HG02759 (cell line): ENCODE measurements around the gene CTNNBIP1.

Experiments
- ATAC-seq: cut with Tn5 transposase; IDR thresholded peaks from one replicate; pipeline ENCODE4 v1.9.1; 2021; ENCODE audit warnings: mild to moderate bottlenecking, moderate library complexity; ENCODE audit not compliant: unreplicated experiment

The CTNNBIP1 gene

DNA sequence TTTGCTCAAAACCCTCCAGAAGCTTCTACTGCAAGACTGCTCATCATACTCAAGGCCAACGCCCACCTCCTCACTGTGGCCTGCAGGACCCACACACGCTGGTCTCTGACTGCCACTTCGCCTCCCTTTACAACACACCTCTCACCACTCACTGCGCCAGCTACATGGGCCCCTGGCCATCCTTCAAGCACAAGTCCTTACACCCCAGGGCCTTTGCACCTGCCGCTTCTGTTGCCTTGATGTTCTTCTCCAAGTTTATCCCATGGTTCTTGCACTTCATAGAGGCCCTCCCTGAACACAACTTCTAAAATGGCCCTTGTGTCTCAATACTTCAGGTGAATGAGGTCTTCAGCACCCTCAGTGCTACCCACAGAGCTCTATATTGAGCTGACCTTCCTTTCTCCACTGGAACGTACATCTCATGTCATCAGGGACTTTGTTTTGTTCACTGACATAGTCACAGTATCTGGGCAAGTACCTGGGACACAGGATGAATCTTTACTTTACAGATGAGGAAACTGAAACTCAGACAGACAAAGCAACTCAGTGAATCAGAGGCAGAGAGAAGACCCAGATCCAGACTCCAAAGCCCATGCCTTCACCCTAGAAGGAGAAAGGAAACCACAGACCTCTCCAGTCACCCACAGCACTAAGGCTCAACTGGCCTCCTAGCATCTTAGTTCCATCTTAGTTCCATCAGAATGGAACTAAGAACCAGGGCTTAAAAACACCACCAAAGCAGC, 51.6 kb downstream of the CTNNBIP1 start:
- ATAC-seq, result no peak

- no peak for ATAC-seq
Observed at GRCh38 chr1:9855186-9855585, 54.9 kb downstream of the CTNNBIP1 start.

GRCh38 chr1:9853249-9853595, 56.8 kb downstream of the CTNNBIP1 start:
- ATAC-seq, result no peak

GRCh38 chr1:9852410-9853248, 57.4 kb downstream of the CTNNBIP1 start:
- ATAC-seq, result no peak

GRCh38 chr1:9852004-9852403, 58.1 kb downstream of the CTNNBIP1 start:
- ATAC-seq, result no peak

- ATAC-seq, result no peak
Observed at GRCh38 chr1:9850442-9851162, 59.5 kb downstream of the CTNNBIP1 start.

- ATAC-seq, result no peak
Observed at GRCh38 chr1:9849691-9850441, 60.2 kb downstream of the CTNNBIP1 start.

DNA sequence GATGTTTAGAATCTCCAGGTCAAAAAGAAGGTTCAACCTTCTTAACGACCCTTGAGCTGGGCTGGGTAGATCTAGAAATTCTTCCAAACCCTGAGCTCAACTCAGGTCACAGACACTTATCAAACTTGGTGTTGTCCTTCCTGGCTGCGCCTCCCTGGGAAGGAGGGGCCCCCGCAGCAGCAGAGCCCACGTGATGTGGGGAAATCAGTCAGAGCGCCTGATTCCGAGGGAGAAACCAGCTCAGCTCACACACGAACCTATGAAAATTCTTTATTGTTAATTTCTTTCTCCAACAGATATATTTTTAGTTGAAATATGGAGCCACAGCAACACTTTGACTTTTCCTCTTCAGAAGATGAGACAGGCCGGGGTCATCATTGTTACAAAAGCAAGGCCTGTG, 62.0 kb downstream of the CTNNBIP1 start:
- no peak for ATAC-seq

DNA sequence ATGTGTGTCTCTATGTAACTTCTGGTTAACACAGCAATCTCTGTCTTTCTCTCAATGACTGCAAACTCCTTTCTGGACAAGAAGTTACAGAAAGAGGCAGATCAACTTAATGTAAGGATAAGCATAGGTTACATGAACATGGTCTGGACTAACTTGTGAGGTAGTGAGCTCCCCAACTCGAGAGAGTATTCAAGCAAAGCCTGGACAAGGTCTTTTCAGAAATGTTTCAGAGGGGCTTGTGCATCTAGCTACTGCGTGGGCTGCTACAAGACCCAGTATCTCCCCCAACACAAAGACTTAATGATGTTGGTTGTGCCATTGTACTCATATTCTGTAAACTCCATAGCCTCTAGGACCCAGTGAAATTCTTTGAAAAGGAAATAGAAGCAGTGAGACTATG, 62.8 kb downstream of the CTNNBIP1 start:
- no peak for ATAC-seq

- ATAC-seq, result no peak
Observed at GRCh38 chr1:9846611-9847171, 63.4 kb downstream of the CTNNBIP1 start.

DNA sequence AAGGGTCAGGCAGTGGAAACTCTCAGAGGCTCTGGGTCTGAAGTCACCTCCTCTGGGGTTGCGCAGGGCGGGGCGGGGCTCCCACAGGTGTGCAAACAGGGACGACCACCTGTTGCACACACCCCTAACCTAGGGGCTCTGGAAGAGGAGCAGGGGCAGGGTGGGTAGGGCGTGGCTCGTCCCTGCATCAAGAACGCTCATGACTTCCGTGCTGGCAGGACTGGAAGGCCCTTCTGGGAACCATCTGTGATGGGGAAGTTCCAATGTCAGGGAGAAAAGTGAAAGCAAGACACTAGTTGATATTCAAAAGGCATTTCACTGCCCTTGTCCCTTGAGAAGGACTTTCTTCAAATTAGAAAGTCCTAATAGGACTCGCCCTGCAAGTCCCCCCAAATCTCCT, 64.2 kb downstream of the CTNNBIP1 start:
- ATAC-seq, result no peak

- no peak for ATAC-seq
Observed at GRCh38 chr1:9844756-9845155, 65.3 kb downstream of the CTNNBIP1 start.

- no peak for ATAC-seq
Observed at GRCh38 chr1:9844106-9844505, 66.0 kb downstream of the CTNNBIP1 start.

- no peak for ATAC-seq
Observed at GRCh38 chr1:9843576-9843945, 66.5 kb downstream of the CTNNBIP1 start.

DNA sequence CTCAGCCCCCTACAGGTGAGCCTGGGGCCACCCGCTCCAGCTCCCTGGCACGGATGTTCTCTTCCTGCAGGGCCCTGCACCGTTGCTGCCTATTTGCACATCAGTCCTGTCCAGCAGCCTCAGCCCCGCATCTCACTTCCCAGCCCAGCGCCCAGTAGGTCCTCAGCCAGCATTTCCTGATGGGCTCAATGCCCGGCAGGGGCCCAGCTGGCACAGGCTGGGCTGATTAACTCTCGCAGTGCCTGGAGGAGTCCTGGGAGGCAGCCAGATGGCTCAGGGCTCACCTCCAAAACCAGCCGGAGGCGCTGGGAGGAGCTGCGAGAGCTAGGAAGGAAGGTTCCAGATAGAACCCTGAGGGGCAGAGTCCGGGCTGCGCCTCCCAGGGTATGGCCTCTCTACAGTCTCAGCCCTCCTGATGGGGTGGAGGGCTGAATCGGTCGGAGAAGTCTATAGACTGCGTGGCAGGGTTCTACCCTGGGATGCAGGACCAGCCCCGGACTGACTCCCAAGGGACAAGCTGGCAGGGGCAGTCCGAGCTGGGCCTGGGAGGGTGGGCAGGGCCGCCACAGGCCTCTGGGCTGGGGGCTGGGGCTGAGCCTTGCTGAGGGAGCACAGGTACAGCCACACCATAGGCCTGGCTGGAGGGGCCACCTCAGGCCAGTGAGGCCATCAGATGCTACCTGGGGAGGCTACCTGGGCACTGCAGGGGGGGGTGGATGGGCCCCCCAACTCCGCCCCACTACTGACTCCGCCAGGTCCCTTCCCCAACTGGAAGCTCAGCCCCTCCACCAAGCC, 67.1 kb downstream of the CTNNBIP1 start:
- no peak for ATAC-seq

DNA sequence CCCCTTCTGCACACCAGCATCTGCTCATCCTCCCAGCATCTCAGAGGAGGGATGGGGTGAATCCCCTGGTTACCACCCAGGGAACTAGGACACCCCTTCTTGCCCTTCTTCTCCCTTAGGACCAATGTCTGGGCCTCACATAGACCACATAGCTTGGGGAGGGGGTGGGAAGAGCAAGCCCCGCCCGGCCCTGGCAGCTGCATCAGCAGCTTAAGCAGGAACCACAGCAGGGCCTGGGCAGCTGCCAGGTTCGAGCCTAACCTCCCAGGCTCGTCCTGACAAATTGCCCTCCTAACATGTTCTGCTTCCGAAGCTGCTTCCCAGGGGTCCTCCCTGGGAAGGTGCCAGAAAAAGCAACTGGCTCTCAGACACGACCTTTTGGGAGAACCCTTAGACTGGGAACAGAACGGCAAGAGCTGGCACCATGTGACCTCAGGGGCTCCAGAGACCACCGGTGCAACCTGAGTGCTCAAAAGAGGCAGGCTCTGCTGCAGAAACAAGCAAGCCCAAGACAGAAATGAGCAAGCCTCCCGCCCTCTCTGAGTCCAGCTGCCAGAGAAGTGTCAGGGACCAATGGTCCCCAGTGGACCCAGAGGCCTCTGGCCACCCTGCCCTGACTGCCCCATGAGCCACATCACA, 67.9 kb downstream of the CTNNBIP1 start:
- no peak for ATAC-seq

DNA sequence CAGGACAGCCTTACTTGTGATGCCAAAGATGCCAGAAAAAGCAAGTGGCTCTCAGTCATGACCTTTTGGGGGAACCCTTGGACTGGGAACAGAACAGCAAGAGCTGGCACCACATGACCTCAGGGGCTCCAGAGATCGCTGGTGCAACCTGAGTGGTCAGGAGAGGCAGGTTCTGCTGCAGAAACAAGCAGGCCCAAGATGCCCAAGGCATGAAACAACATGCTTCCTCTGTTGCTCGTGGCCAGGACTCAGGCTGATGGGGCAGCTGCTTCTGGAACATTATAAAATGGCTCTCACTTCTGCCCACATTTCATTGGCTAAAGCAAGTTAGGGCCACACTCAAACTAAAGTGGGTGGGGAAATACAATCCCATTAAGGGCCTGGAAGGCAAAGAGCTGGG, 68.6 kb downstream of the CTNNBIP1 start:
- ATAC-seq, result no peak

GRCh38 chr1:9840176-9840575, 69.9 kb downstream of the CTNNBIP1 start:
- ATAC-seq, result no peak

- ATAC-seq, result no peak
Observed at GRCh38 chr1:9838946-9839345, 71.1 kb downstream of the CTNNBIP1 start.

DNA sequence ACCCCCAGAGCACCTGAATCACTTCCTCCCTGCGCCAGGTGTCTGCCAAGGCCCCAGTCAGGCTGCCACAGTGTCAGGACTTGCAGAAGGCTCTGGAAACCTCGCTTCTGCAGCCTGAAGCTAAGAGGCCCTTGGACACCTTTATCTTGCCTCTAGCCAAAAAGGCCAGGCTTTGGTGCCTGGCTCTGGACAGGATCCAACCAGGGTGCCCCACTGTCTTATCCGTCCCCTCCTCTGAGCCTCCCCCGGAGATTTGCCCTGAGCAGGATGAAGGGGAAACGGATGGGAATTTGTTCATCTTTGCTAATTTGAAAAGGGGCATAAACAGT, 73.5 kb downstream of the CTNNBIP1 start:
- ATAC-seq, result no peak
